Panc1 (cell line): Measurements from ENCODE around the gene MYH2. TPM values are rescaled to one million over a fixed set of nuclear protein-coding genes. Genes with fewer than 3 reads are reported as not detected.
"Not testable (repeated sequence)": the region's sequence is repeated elsewhere in the genome, so short reads cannot be mapped to it uniquely, and the experiment has no call there.

ENCODE experiments used
- ATAC-seq: fragments of 200-7000 bp; cut with Tn5 transposase; 2 replicates; pipeline ENCODE4 v1.9.1; 2020; ENCODE audit warnings: mild to moderate bottlenecking, moderate library complexity
- BruUV-seq: library from RNA; stranded (reverse); fragments of 400-500 nt; replicated peaks from 2 replicates; lab custom pipeline; 2021; lab: Mats Ljungman, UMichigan
- CTCF ChIA-PET: fragments of 300-600 bp; sonication (Branson Sonifier 250); formaldehyde crosslinking; loops from one replicate; lab custom pipeline; 2022; ENCODE audit warnings: antibody characterized with exemption; lab: Charles Lee
- POLR2A ChIA-PET: fragments of 300-600 bp; sonication (Branson Sonifier 250); formaldehyde crosslinking; loops from one replicate; lab custom pipeline; 2022; ENCODE audit warnings: antibody characterized with exemption; lab: Charles Lee
- DNase-seq: peaks from one replicate; pipeline ENCODE4 v3.0.0-alpha.2; 2010; ENCODE audit warnings: low read depth, low spot score
- H3K27ac ChIP-seq: 2 replicates; pipeline ENCODE4 v1.5.1; 2011; ENCODE audit warnings: mild to moderate bottlenecking, low read length, inconsistent platforms
- H3K27me3 ChIP-seq: fragments of 200-500 bp; sonication (Bioruptor generic); 2 replicates; pipeline ENCODE4 v1.6.0; 2014; ENCODE audit warnings: low read length, inconsistent platforms; ENCODE audit not compliant: control insufficient read depth, insufficient read depth
- H3K36me3 ChIP-seq: fragments of 200-500 bp; sonication (Bioruptor generic); 2 replicates; pipeline ENCODE4 v1.5.1; 2014; ENCODE audit warnings: inconsistent platforms, mild to moderate bottlenecking, low read length, moderate library complexity; ENCODE audit not compliant: control insufficient read depth, insufficient read depth
- H3K4me1 ChIP-seq: 2 replicates; pipeline ENCODE4 v1.5.1; 2011; ENCODE audit warnings: inconsistent platforms, mild to moderate bottlenecking, low read length, moderate library complexity; ENCODE audit not compliant: control insufficient read depth, insufficient read depth
- H3K4me3 ChIP-seq, 2 experiments: 2 replicates each; pipeline ENCODE4 v1.5.1; 2011 to 2012; ENCODE audit warnings: low read depth in 2 of 2, low read length in 2 of 2, mild to moderate bottlenecking in 2 of 2, inconsistent platforms in 1 of 2, moderate library complexity in 1 of 2
- H3K9me3 ChIP-seq: fragments of 200-500 bp; sonication (Bioruptor generic); 2 replicates; pipeline ENCODE4 v1.5.1; 2014; ENCODE audit warnings: low read depth, mild to moderate bottlenecking, inconsistent platforms, low read length, moderate library complexity; ENCODE audit not compliant: control insufficient read depth, insufficient read depth
- POLR2AphosphoS5 ChIP-seq: IDR thresholded peaks from 2 replicates; pipeline ENCODE4 v1.6.1; 2012; ENCODE audit warnings: mild to moderate bottlenecking, low read depth, low read length, moderate library complexity
- SIN3A ChIP-seq: IDR thresholded peaks from 2 replicates; pipeline ENCODE4 v1.6.1; 2012; ENCODE audit warnings: low read depth, mild to moderate bottlenecking, low read length, moderate library complexity, borderline replicate concordance; ENCODE audit not compliant: insufficient read depth
- TCF7L2 ChIP-seq: IDR thresholded peaks from 2 replicates; pipeline ENCODE4 v1.6.1; 2011; ENCODE audit warnings: mild to moderate bottlenecking, low read depth, low read length, inconsistent platforms
- in situ Hi-C: cut with HindIII; loops from 2 replicates; pipeline ENCODE4 v1.10.0; 2016; ENCODE audit warnings: low sequenced_read_pairs, low pct_unique_long_range_greater_than_20kb
- intact Hi-C: fragments of 100-400 bp; cut with micrococcal nuclease; formaldehyde crosslinking; loops from one replicate; pipeline ENCODE4 v1.10.0; 2022; ENCODE audit not compliant: unreplicated experiment
- total RNA-seq: library from RNA; stranded (reverse); gene quantifications from one replicate; pipeline ENCODE4 v1.2.1, GENCODE V29; 2021; ENCODE audit not compliant: unreplicated experiment
- TF ChIP-seq, protein P1 (sequence below): fragments of 450-650 bp; IDR thresholded peaks from 2 replicates; pipeline ENCODE4 v1.5.1; 2017; ENCODE audit warnings: mild to moderate bottlenecking
- TF ChIP-seq, protein P2 (sequence below), 2 experiments: IDR thresholded peaks; 2 replicates each; pipeline ENCODE4 v1.6.1; 2011 to 2012; ENCODE audit warnings: low read depth in 2 of 2, control low read depth in 1 of 2, low read length in 1 of 2, mild to moderate bottlenecking in 1 of 2, moderate library complexity in 1 of 2; ENCODE audit not compliant: insufficient read depth in 1 of 2

Gene MYH2
- total RNA-seq, 1 experiment from 2014 or later, result not detected

DNA sequence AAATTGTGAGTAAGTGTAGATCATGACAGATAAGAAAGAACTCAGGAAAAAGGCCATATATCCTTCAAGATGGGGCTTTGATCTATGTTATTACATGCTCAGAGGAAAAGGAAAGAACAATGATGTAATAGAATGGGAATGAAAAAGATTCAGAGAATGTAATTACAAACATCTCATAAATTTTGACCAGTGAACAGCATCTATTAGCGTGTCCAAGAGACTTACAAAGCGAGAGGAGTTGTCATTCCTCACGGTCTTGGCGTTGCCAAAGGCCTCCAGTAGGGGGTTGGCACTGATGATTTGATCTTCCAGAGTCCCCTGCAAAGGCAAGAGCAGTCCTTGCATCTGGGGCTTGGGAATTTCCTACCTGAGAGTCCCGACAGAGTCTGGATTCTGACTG, 6.0 kb downstream of the MYH2 start:
- intact Hi-C loops, ATAC-seq, in situ Hi-C loops, H3K9me3 ChIP-seq, BruUV-seq, CTCF ChIA-PET, H3K4me1 ChIP-seq, DNase-seq, H3K36me3 ChIP-seq, H3K27me3 ChIP-seq, H3K27ac ChIP-seq, H3K4me3 ChIP-seq, POLR2A ChIA-PET: not testable (repeated sequence)
- TF ChIP-seq, protein P1, sequence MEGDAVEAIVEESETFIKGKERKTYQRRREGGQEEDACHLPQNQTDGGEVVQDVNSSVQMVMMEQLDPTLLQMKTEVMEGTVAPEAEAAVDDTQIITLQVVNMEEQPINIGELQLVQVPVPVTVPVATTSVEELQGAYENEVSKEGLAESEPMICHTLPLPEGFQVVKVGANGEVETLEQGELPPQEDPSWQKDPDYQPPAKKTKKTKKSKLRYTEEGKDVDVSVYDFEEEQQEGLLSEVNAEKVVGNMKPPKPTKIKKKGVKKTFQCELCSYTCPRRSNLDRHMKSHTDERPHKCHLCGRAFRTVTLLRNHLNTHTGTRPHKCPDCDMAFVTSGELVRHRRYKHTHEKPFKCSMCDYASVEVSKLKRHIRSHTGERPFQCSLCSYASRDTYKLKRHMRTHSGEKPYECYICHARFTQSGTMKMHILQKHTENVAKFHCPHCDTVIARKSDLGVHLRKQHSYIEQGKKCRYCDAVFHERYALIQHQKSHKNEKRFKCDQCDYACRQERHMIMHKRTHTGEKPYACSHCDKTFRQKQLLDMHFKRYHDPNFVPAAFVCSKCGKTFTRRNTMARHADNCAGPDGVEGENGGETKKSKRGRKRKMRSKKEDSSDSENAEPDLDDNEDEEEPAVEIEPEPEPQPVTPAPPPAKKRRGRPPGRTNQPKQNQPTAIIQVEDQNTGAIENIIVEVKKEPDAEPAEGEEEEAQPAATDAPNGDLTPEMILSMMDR, result peak; percentile 11; the same call in 1 of the 2 replicates

DNA sequence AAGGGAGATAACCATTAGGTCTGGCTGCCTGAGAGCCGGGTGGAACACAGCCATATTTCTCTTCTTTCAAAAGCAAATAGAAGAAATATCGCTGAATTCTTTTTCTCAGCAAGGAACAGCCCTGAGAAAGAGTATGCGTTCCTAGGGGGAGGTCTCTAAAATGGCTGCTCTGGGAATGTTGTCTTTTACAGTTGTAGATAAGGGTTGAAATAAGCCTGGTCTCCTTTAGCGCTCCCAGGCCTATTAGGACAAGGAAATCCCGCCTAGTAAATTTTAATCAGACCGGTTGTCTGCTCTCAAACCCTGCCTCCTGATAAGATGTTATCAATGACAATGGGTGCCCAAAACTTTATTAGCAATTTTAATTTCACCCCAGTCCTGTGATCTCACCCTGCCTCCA, 8.3 kb downstream of the MYH2 start:
- CTCF ChIA-PET, intact Hi-C loops, H3K27me3 ChIP-seq, DNase-seq, H3K4me3 ChIP-seq, H3K4me1 ChIP-seq, H3K27ac ChIP-seq, BruUV-seq, ATAC-seq, in situ Hi-C loops, H3K36me3 ChIP-seq, H3K9me3 ChIP-seq, POLR2A ChIA-PET: not testable (repeated sequence)

DNA sequence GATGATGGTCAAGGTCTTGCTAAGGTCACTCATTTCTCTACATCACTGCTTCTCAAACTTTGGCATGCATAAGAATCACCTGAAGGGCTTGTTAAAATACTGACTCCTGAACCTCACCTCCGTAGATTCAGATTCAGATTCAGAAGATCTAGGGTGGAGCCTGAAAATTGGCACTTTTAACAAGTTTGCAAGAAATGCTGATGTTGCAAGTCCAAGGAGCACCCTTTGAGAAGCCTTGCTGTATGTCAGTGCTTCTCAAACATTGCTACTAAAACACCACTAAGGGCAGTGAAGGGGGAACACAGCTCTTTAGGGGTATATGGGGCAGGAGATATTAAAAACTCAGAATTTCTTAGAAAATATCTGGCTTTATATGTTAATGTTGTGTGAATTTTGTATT, 17.4 kb downstream of the MYH2 start:
- TF ChIP-seq TCF7L2 (no peak), POLR2AphosphoS5 (no peak), SIN3A (no peak)
- TF ChIP-seq, protein P1, result no peak
- TF ChIP-seq, protein P2, sequence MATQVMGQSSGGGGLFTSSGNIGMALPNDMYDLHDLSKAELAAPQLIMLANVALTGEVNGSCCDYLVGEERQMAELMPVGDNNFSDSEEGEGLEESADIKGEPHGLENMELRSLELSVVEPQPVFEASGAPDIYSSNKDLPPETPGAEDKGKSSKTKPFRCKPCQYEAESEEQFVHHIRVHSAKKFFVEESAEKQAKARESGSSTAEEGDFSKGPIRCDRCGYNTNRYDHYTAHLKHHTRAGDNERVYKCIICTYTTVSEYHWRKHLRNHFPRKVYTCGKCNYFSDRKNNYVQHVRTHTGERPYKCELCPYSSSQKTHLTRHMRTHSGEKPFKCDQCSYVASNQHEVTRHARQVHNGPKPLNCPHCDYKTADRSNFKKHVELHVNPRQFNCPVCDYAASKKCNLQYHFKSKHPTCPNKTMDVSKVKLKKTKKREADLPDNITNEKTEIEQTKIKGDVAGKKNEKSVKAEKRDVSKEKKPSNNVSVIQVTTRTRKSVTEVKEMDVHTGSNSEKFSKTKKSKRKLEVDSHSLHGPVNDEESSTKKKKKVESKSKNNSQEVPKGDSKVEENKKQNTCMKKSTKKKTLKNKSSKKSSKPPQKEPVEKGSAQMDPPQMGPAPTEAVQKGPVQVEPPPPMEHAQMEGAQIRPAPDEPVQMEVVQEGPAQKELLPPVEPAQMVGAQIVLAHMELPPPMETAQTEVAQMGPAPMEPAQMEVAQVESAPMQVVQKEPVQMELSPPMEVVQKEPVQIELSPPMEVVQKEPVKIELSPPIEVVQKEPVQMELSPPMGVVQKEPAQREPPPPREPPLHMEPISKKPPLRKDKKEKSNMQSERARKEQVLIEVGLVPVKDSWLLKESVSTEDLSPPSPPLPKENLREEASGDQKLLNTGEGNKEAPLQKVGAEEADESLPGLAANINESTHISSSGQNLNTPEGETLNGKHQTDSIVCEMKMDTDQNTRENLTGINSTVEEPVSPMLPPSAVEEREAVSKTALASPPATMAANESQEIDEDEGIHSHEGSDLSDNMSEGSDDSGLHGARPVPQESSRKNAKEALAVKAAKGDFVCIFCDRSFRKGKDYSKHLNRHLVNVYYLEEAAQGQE (IDR thresholded peaks at IDR 0.05; ENCODE audit: insufficient read depth in 1 of 2, low read depth in 2 of 2, low read length in 1 of 2), result no peak
- no peak overlapping the region for H3K27ac ChIP-seq
- no peaks in the 10 kb centered on the region for H3K36me3 ChIP-seq
- POLR2A ChIA-PET, result no interaction called here
- H3K9me3 ChIP-seq, result no peaks in the 10 kb centered on the region
- no TSS peak for BruUV-seq
- ATAC-seq (no peak), DNase-seq (no peak)
- H3K4me1 ChIP-seq, result no peaks in the 10 kb centered on the region
- H3K4me3 ChIP-seq, result no peak overlapping the region
- intact Hi-C loops, result no loop called here
- in situ Hi-C loops, result no loop called here
- no peaks in the 10 kb centered on the region for H3K27me3 ChIP-seq
- CTCF ChIA-PET, result no interaction called here
